ENCODE results near the gene TOX4.

- no peak for TF ChIP-seq CEBPB (IDR thresholded peaks at IDR 0.05)
- TF ChIP-seq ZBTB7A (IDR thresholded peaks at IDR 0.05; ENCODE audit: low read depth), result no peak
- no peak for TF ChIP-seq EP300 (IDR thresholded peaks at IDR 0.05; ENCODE audit: borderline replicate concordance)
- TF ChIP-seq TCF12 (IDR thresholded peaks at IDR 0.05; ENCODE audit: low read depth), result no peak
- no peak for TF ChIP-seq CREB1 (IDR thresholded peaks at IDR 0.05; ENCODE audit: low read depth)
- no peak for TF ChIP-seq REST (IDR thresholded peaks at IDR 0.05; ENCODE audit: low read depth)
- TF ChIP-seq EGR1 (IDR thresholded peaks at IDR 0.05), result no peak
- no peak for TF ChIP-seq TAF1 (IDR thresholded peaks at IDR 0.05; ENCODE audit: low read depth)
- TF ChIP-seq NFIC (IDR thresholded peaks at IDR 0.05), result 0 out of 2 replicates have a peak, but pooled peaks have one; percentile 39
- no peak for TF ChIP-seq RAD21 (IDR thresholded peaks at IDR 0.05; ENCODE audit: low read depth)
- TF ChIP-seq, protein P1, sequence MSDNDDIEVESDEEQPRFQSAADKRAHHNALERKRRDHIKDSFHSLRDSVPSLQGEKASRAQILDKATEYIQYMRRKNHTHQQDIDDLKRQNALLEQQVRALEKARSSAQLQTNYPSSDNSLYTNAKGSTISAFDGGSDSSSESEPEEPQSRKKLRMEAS (IDR thresholded peaks at IDR 0.05), result no peak
- TF ChIP-seq, protein P2, sequence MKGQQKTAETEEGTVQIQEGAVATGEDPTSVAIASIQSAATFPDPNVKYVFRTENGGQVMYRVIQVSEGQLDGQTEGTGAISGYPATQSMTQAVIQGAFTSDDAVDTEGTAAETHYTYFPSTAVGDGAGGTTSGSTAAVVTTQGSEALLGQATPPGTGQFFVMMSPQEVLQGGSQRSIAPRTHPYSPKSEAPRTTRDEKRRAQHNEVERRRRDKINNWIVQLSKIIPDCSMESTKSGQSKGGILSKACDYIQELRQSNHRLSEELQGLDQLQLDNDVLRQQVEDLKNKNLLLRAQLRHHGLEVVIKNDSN (IDR thresholded peaks at IDR 0.05), result no peak
Measured at GRCh38 chr14:21428930-21429329, 48.1 kb upstream of the TOX4 start.

Data from Ishikawa (cell line).